ENCODE measurements around the gene ROGDI. TPM values are rescaled to one million over a fixed set of nuclear protein-coding genes. Genes with fewer than 3 reads are reported as not detected.

The ROGDI gene
- total and polyA plus RNA-seq, 2 experiments from 2014 or later, result 21.4 to 27.3 TPM

DNA sequence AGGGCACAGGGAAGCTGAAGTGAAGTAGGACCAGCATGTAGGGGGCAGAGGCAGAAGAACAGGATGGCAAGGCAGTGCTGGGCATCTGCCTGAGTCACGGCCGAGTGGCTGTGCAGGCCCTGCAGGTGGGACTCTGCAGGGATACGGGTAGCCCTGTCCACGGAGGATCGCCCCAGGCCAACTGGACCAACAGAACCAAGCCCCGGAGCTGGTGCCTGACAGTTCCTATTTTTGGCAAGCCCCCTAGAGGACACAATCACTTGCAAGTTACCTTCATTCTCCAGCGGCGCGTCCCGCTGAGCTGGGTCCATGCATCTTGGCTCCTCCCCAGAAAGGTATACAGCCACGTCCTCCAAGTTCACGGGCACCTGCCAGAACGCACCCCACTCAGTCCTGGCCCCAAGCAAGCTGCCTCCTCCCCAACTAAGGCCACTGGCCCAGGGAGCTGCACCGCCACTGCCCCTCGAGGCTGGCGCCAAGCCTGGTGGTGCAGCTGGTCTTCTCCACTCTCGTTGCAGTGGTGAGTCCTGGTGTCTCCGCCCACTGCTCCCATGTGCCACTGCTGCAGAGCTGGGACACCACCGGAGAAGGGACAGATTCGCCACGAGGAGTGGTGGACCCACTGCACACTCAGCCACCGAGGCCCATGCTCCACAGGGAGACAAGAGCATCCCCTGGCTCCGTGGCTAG is 42.1 kb downstream of the ROGDI start:
- no peak overlapping the region for H3K4me2 ChIP-seq (ENCODE audit: unreplicated experiment)
- TF ChIP-seq EZH2phosphoT487 (IDR thresholded peaks at IDR 0.05; ENCODE audit: insufficient read depth, low read depth) (no peak), EZH2 (IDR thresholded peaks at IDR 0.05; ENCODE audit: insufficient read depth, poor library complexity, severe bottlenecking) (no peak)
- H4K20me1 ChIP-seq (ENCODE audit: insufficient read depth), result no peaks in the 10 kb centered on the region
- 91 to 93% methylated on average over 22 to 23 of the region's 23 CpGs for WGBS, 2 experiments (ENCODE audit: low coverage in 1 of 2, low lambda C conversion rate in 2 of 2, missing lambda C conversion rate in 2 of 2)
- no peak for DNase-seq
- no peak overlapping the region for H3K4me3 ChIP-seq
- H3K4me1 ChIP-seq (ENCODE audit: insufficient read depth), result no peaks in the 10 kb centered on the region
- no peaks in the 10 kb centered on the region for H3F3A ChIP-seq (ENCODE audit: insufficient read depth)
- no peaks in the 10 kb centered on the region for H3K9me2 ChIP-seq (ENCODE audit: insufficient read depth)
- peaks cover 13% of the 10 kb centered on the region; the same call in 1 of the 2 replicates for H3K36me3 ChIP-seq (ENCODE audit: low read depth)
- H3K9me3 ChIP-seq (ENCODE audit: low read depth), result no peaks in the 10 kb centered on the region
- no peak overlapping the region for H3K9ac ChIP-seq
- H3K27me3 ChIP-seq (replicated peaks; ENCODE audit: insufficient read depth), result no peaks in the 10 kb centered on the region
- in situ Hi-C loops (cut with MboI), result no loop called here
- peaks cover 33% of the 10 kb centered on the region for H3K79me2 ChIP-seq (ENCODE audit: insufficient read depth)
- no peak overlapping the region for H3K27ac ChIP-seq
- no peak overlapping the region for H2AFZ ChIP-seq

- no peaks in the 10 kb centered on the region for H4K20me1 ChIP-seq (ENCODE audit: insufficient read depth)
- H3K9me2 ChIP-seq (ENCODE audit: insufficient read depth), result no peaks in the 10 kb centered on the region
- no peak overlapping the region for H3K4me3 ChIP-seq
- no peaks in the 10 kb centered on the region for H3F3A ChIP-seq (ENCODE audit: insufficient read depth)
- no peaks in the 10 kb centered on the region for H3K27me3 ChIP-seq (replicated peaks; ENCODE audit: insufficient read depth)
- H2AFZ ChIP-seq, result no peak overlapping the region
- 88 to 89% methylated on average over 6 of the region's 6 CpGs for WGBS, 2 experiments (ENCODE audit: low coverage in 1 of 2, low lambda C conversion rate in 2 of 2, missing lambda C conversion rate in 2 of 2)
- no peaks in the 10 kb centered on the region for H3K9me3 ChIP-seq (ENCODE audit: low read depth)
- no peak overlapping the region for H3K27ac ChIP-seq
- DNase-seq, result no peak
- in situ Hi-C loops (cut with MboI), result no loop called here
- peaks cover 16% of the 10 kb centered on the region; the same call in 1 of the 2 replicates for H3K79me2 ChIP-seq (ENCODE audit: insufficient read depth)
- H3K4me2 ChIP-seq (ENCODE audit: unreplicated experiment), result no peak overlapping the region
- no peaks in the 10 kb centered on the region for H3K4me1 ChIP-seq (ENCODE audit: insufficient read depth)
- no peak overlapping the region for H3K9ac ChIP-seq
- no peak for TF ChIP-seq EZH2 (IDR thresholded peaks at IDR 0.05; ENCODE audit: insufficient read depth, poor library complexity, severe bottlenecking)
- TF ChIP-seq EZH2phosphoT487 (IDR thresholded peaks at IDR 0.05; ENCODE audit: insufficient read depth, low read depth), result no peak
- H3K36me3 ChIP-seq (ENCODE audit: low read depth), result peaks cover 15% of the 10 kb centered on the region; the same call in 1 of the 2 replicates
These were observed 46.7 kb downstream of the ROGDI start for GRCh38 chr16:4755687-4756086.

DNA sequence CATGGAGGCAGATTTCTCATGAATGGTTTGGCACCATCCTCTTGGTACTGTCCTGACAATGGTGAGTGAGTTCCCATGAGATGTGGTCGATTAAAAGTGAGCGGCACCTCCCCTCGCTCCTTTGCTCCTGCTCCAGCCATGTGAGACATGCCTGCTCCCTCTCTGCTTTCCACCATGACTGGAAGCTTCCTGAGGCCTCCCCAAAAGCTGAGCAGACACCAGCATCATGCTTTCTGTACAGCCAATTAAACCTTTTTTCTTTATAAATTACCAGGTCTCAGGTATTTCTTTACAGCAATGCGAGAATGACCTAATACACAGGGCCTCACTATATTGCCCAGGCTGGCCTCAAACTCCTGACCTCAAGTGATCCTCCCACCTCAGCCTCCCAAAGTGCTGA is 47.6 kb downstream of the ROGDI start:
- H2AFZ ChIP-seq, result no peak overlapping the region
- H3K9me2 ChIP-seq (ENCODE audit: insufficient read depth), result no peaks in the 10 kb centered on the region
- no peak for DNase-seq
- no peak overlapping the region for H3K4me3 ChIP-seq
- TF ChIP-seq EZH2phosphoT487 (IDR thresholded peaks at IDR 0.05; ENCODE audit: insufficient read depth, low read depth) (no peak), EZH2 (IDR thresholded peaks at IDR 0.05; ENCODE audit: insufficient read depth, poor library complexity, severe bottlenecking) (no peak)
- no peak overlapping the region for H3K9ac ChIP-seq
- peaks cover 16% of the 10 kb centered on the region; the same call in 1 of the 2 replicates for H3K79me2 ChIP-seq (ENCODE audit: insufficient read depth)
- no peak overlapping the region for H3K4me2 ChIP-seq (ENCODE audit: unreplicated experiment)
- H3K4me1 ChIP-seq (ENCODE audit: insufficient read depth), result no peaks in the 10 kb centered on the region
- peaks cover 15% of the 10 kb centered on the region; the same call in 1 of the 2 replicates for H3K36me3 ChIP-seq (ENCODE audit: low read depth)
- in situ Hi-C loops (cut with MboI), result no loop called here
- 94 to 100% methylated on average over 4 of the region's 4 CpGs for WGBS, 2 experiments (ENCODE audit: low coverage in 1 of 2, low lambda C conversion rate in 2 of 2, missing lambda C conversion rate in 2 of 2)
- H3K27ac ChIP-seq, result no peak overlapping the region
- no peaks in the 10 kb centered on the region for H3F3A ChIP-seq (ENCODE audit: insufficient read depth)
- no peaks in the 10 kb centered on the region for H3K9me3 ChIP-seq (ENCODE audit: low read depth)
- H3K27me3 ChIP-seq (replicated peaks; ENCODE audit: insufficient read depth), result no peaks in the 10 kb centered on the region
- no peaks in the 10 kb centered on the region for H4K20me1 ChIP-seq (ENCODE audit: insufficient read depth)

- WGBS, 2 experiments (ENCODE audit: low coverage in 1 of 2, low lambda C conversion rate in 2 of 2, missing lambda C conversion rate in 2 of 2), result 92 to 96% methylated on average over 11 of the region's 11 CpGs
- no peak for DNase-seq
- no peak overlapping the region for H2AFZ ChIP-seq
- no peak overlapping the region for H3K4me3 ChIP-seq
- no peaks in the 10 kb centered on the region for H3K4me1 ChIP-seq (ENCODE audit: insufficient read depth)
- no peak overlapping the region for H3K9ac ChIP-seq
- no peaks in the 10 kb centered on the region for H3K9me3 ChIP-seq (ENCODE audit: low read depth)
- H3K27ac ChIP-seq, result no peak overlapping the region
- no peaks in the 10 kb centered on the region for H3K27me3 ChIP-seq (replicated peaks; ENCODE audit: insufficient read depth)
- no peak for TF ChIP-seq EZH2 (IDR thresholded peaks at IDR 0.05; ENCODE audit: insufficient read depth, poor library complexity, severe bottlenecking)
- TF ChIP-seq EZH2phosphoT487 (IDR thresholded peaks at IDR 0.05; ENCODE audit: insufficient read depth, low read depth), result no peak
- H3K79me2 ChIP-seq (ENCODE audit: insufficient read depth), result peaks cover 16% of the 10 kb centered on the region; the same call in 1 of the 2 replicates
- no peaks in the 10 kb centered on the region for H3K9me2 ChIP-seq (ENCODE audit: insufficient read depth)
- H3K36me3 ChIP-seq (ENCODE audit: low read depth), result peaks cover 15% of the 10 kb centered on the region; the same call in 1 of the 2 replicates
- in situ Hi-C loops (cut with MboI), result no loop called here
- no peak overlapping the region for H3K4me2 ChIP-seq (ENCODE audit: unreplicated experiment)
- no peaks in the 10 kb centered on the region for H3F3A ChIP-seq (ENCODE audit: insufficient read depth)
- H4K20me1 ChIP-seq (ENCODE audit: insufficient read depth), result no peaks in the 10 kb centered on the region
These were observed 49.2 kb downstream of the ROGDI start for GRCh38 chr16:4753227-4753626.
